Measurements from ENCODE around the gene SF3B5.
"Not testable (repeated sequence)": the region's sequence is repeated elsewhere in the genome, so short reads cannot be mapped to it uniquely, and the experiment has no call there.

SF3B5 gene

GRCh38 chr6:144104488-144104887 lies 9.1 kb upstream of the SF3B5 start:
- no peak for DNase-seq

GRCh38 chr6:144103026-144103563 lies 7.7 kb upstream of the SF3B5 start:
- no peak for DNase-seq

GRCh38 chr6:144098993-144099392 lies 3.6 kb upstream of the SF3B5 start:
- no peak for DNase-seq

GRCh38 chr6:144094731-144095133 lies 641 bp downstream of the SF3B5 start:
- no peak for DNase-seq

GRCh38 chr6:144093658-144094057 lies 1.7 kb downstream of the SF3B5 start:
- no peak for DNase-seq

GRCh38 chr6:144093236-144093635 lies 2.1 kb downstream of the SF3B5 start:
- no peak for DNase-seq

GRCh38 chr6:144090384-144090783 lies 5.0 kb downstream of the SF3B5 start:
- no peak for DNase-seq

GRCh38 chr6:144087789-144088426 lies 7.5 kb downstream of the SF3B5 start:
- no peak for DNase-seq

- DNase-seq: no peak
These were observed 8.4 kb downstream of the SF3B5 start for GRCh38 chr6:144086959-144087358.

GRCh38 chr6:144083172-144083571 lies 12.2 kb downstream of the SF3B5 start:
- no peak for DNase-seq

- DNase-seq: not testable (repeated sequence)
These were observed 13.0 kb downstream of the SF3B5 start for GRCh38 chr6:144082412-144082811.

GRCh38 chr6:144077871-144078270 lies 17.5 kb downstream of the SF3B5 start:
- no peak for DNase-seq

- no peak for DNase-seq
These were observed 19.5 kb downstream of the SF3B5 start for GRCh38 chr6:144075875-144076274.

GRCh38 chr6:144075187-144075586 lies 20.2 kb downstream of the SF3B5 start:
- no peak for DNase-seq

- no peak for DNase-seq
These were observed 22.3 kb downstream of the SF3B5 start for GRCh38 chr6:144073024-144073423.

- DNase-seq: no peak
These were observed 25.9 kb downstream of the SF3B5 start for GRCh38 chr6:144069506-144069905.

GRCh38 chr6:144068794-144069193 lies 26.6 kb downstream of the SF3B5 start:
- no peak for DNase-seq

GRCh38 chr6:144066741-144067484 lies 28.5 kb downstream of the SF3B5 start:
- no peak for DNase-seq

GRCh38 chr6:144066255-144066654 lies 29.1 kb downstream of the SF3B5 start:
- no peak for DNase-seq

- no peak for DNase-seq
These were observed 30.1 kb downstream of the SF3B5 start for GRCh38 chr6:144065213-144065660.

- DNase-seq: no peak
These were observed 30.8 kb downstream of the SF3B5 start for GRCh38 chr6:144064402-144065212.

- no peak for DNase-seq
These were observed 31.5 kb downstream of the SF3B5 start for GRCh38 chr6:144063744-144064401.

- no peak for DNase-seq
These were observed 32.1 kb downstream of the SF3B5 start for GRCh38 chr6:144063246-144063743.
